Measurements from ENCODE around the gene TC2N.
"Not testable (repeated sequence)": the region's sequence is repeated elsewhere in the genome, so short reads cannot be mapped to it uniquely, and the experiment has no call there.

Gene TC2N

DNA sequence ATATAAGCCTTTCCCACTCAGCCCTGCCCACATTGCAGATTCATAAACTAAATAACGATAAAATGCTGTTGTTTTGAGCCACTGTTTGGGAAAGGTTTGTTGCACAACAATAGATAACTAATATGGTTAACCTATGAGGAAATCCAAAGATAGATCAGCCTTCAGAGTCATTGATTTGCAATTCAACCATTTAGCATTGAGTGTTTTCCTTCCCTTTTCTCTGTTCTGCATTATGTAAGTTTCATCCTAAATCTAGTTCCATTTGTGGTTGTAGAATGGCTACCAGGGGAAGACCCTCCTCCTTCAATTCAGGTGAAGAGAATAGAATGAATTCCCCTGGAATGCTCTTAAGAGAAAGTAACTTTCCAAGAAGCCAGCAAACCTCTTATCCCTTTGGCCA lies 19.6 kb downstream of the TC2N start:
- H3K4me3 ChIP-seq (replicated peaks; ENCODE audit: low read depth, low read length): no peak overlapping the region
- DNase-seq (ENCODE audit: extremely low read depth, low read depth): no peak
- no peak for TF ChIP-seq CTCF (IDR thresholded peaks at IDR 0.05; ENCODE audit: low read depth, low read length, missing control alignments)

DNA sequence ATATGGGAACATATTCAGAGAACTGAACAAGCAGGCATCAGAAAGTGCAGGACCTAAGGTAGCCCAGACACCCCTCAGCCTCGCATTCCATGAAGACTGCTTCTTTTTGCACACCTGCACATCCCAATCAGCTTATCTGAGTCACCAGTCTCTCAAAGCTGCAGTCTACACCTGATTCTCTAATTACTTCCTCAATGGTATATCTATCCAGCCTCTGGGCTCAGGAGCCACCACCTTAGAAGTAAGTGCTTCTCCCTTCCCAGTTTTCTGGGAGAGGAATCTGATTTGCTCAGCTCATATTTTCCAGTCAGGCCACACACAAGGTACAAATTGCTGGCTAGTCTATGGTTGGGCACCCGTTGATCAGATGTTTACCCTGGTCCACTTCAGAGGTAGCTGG lies 21.7 kb downstream of the TC2N start:
- DNase-seq (ENCODE audit: extremely low read depth, low read depth): no peak
- no peak overlapping the region for H3K4me3 ChIP-seq (replicated peaks; ENCODE audit: low read depth, low read length)
- TF ChIP-seq CTCF (IDR thresholded peaks at IDR 0.05; ENCODE audit: low read depth, low read length, missing control alignments): no peak

- DNase-seq (ENCODE audit: extremely low read depth, low read depth); H3K4me3 ChIP-seq (replicated peaks; ENCODE audit: low read depth, low read length): not testable (repeated sequence)
These were observed 22.3 kb downstream of the TC2N start for GRCh38 chr14:91845056-91845455.

- H3K4me3 ChIP-seq (replicated peaks; ENCODE audit: low read depth, low read length): no peak overlapping the region
- TF ChIP-seq CTCF (IDR thresholded peaks at IDR 0.05; ENCODE audit: low read depth, low read length, missing control alignments): no peak
- DNase-seq (ENCODE audit: extremely low read depth, low read depth): no peak
These were observed 23.3 kb downstream of the TC2N start for GRCh38 chr14:91844029-91844428.

- no peak for TF ChIP-seq CTCF (IDR thresholded peaks at IDR 0.05; ENCODE audit: low read depth, low read length, missing control alignments)
- H3K4me3 ChIP-seq (replicated peaks; ENCODE audit: low read depth, low read length): no peak overlapping the region
- DNase-seq (ENCODE audit: extremely low read depth, low read depth): no peak
These were observed 23.9 kb downstream of the TC2N start for GRCh38 chr14:91843437-91843836.

- H3K4me3 ChIP-seq (replicated peaks; ENCODE audit: low read depth, low read length): no peak overlapping the region
- DNase-seq (ENCODE audit: extremely low read depth, low read depth): no peak
- TF ChIP-seq CTCF (IDR thresholded peaks at IDR 0.05; ENCODE audit: low read depth, low read length, missing control alignments): no peak
These were observed 26.3 kb downstream of the TC2N start for GRCh38 chr14:91841065-91841464.

GRCh38 chr14:91839749-91840148 lies 27.6 kb downstream of the TC2N start:
- DNase-seq (ENCODE audit: extremely low read depth, low read depth): no peak
- H3K4me3 ChIP-seq (replicated peaks; ENCODE audit: low read depth, low read length): no peak overlapping the region
- no peak for TF ChIP-seq CTCF (IDR thresholded peaks at IDR 0.05; ENCODE audit: low read depth, low read length, missing control alignments)
